NCI-H2029 (cell line): ENCODE measurements around the gene CTU1.

Experiments
- DNase-seq: peaks from one replicate; lab custom pipeline; 2025; lab: John Stamatoyannopoulos, UW

CTU1 gene

GRCh38 chr19:51081476-51081875 is 26.7 kb downstream of the CTU1 start:
- no peak for DNase-seq

- peak; percentile 87 for DNase-seq
Measured at GRCh38 chr19:51079481-51080110, 28.6 kb downstream of the CTU1 start.

GRCh38 chr19:51078731-51079130 is 29.5 kb downstream of the CTU1 start:
- no peak for DNase-seq

- no peak for DNase-seq
Measured at GRCh38 chr19:51078104-51078503, 30.1 kb downstream of the CTU1 start.

GRCh38 chr19:51076631-51077213 is 31.5 kb downstream of the CTU1 start:
- DNase-seq: no peak

GRCh38 chr19:51075998-51076397 is 32.2 kb downstream of the CTU1 start:
- DNase-seq: no peak

GRCh38 chr19:51071095-51071405 is 37.2 kb downstream of the CTU1 start:
- peak; percentile 72 for DNase-seq

- DNase-seq: peak; percentile 30
Measured at GRCh38 chr19:51070334-51071094, 37.7 kb downstream of the CTU1 start.

- DNase-seq: no peak
Measured at GRCh38 chr19:51066393-51067186, 41.6 kb downstream of the CTU1 start.

GRCh38 chr19:51065221-51065960 is 42.8 kb downstream of the CTU1 start:
- no peak for DNase-seq

GRCh38 chr19:51064534-51065220 is 43.5 kb downstream of the CTU1 start, which contains the start of gene KLK13:
KLK13 (minus strand) TSS chr19:51065092; CDS start chr19:51065067, 25 bp downstream.
- DNase-seq: no peak

- no peak for DNase-seq
Measured at GRCh38 chr19:51063664-51064063, 44.5 kb downstream of the CTU1 start.

GRCh38 chr19:51060973-51061372 is 47.2 kb downstream of the CTU1 start:
- DNase-seq: no peak

GRCh38 chr19:51060336-51060735 is 47.9 kb downstream of the CTU1 start:
- DNase-seq: no peak

- no peak for DNase-seq
Measured at GRCh38 chr19:51059715-51060114, 48.5 kb downstream of the CTU1 start.

- DNase-seq: no peak
Measured at GRCh38 chr19:51055866-51056265, 52.3 kb downstream of the CTU1 start.
